GM23338 (cell line): ENCODE measurements around the gene NFIA. TPM values are rescaled to one million over a fixed set of nuclear protein-coding genes. Genes with fewer than 3 reads are reported as not detected.

ENCODE experiments used
- ATAC-seq: fragments of 200-7000 bp; cut with Tn5 transposase; 3 replicates; pipeline ENCODE4 v1.9.1; 2020
- DNase-seq: peaks from one replicate; pipeline ENCODE4 v3.0.0-alpha.2; 2015; ENCODE audit warnings: low spot score
- H2AFZ ChIP-seq: fragments of 200-600 bp; sonication (generic); 2 replicates; pipeline ENCODE4 v1.8.0; 2016; ENCODE audit warnings: antibody characterized with exemption, mild to moderate bottlenecking, moderate library complexity
- H3F3A ChIP-seq: fragments of 200-600 bp; sonication (generic); replicated peaks from 2 replicates; pipeline ENCODE4 v1.8.0; 2017; ENCODE audit warnings: antibody characterized with exemption, mixed run types, low read depth
- H3K27ac ChIP-seq: fragments of 200-600 bp; sonication (generic); 2 replicates; pipeline ENCODE4 v1.6.1; 2016; ENCODE audit warnings: low read depth
- H3K27me3 ChIP-seq: fragments of 200-600 bp; sonication (generic); 2 replicates; pipeline ENCODE4 v1.8.0; 2016; ENCODE audit warnings: mild to moderate bottlenecking, mixed run types, moderate library complexity; ENCODE audit not compliant: insufficient read depth
- H3K36me3 ChIP-seq: fragments of 200-600 bp; sonication (generic); 2 replicates; pipeline ENCODE4 v1.8.0; 2016; ENCODE audit warnings: mild to moderate bottlenecking; ENCODE audit not compliant: insufficient read depth
- H3K4me1 ChIP-seq: fragments of 200-600 bp; sonication (generic); 2 replicates; pipeline ENCODE4 v1.8.0; 2016; ENCODE audit warnings: mild to moderate bottlenecking, moderate library complexity; ENCODE audit not compliant: insufficient read depth
- H3K4me2 ChIP-seq: fragments of 200-600 bp; sonication (generic); 2 replicates; pipeline ENCODE4 v1.7.1; 2017; ENCODE audit warnings: mixed run types
- H3K4me3 ChIP-seq: fragments of 200-600 bp; sonication (generic); 2 replicates; pipeline ENCODE4 v1.6.1; 2016; ENCODE audit warnings: mixed run types
- H3K79me2 ChIP-seq: fragments of 200-600 bp; sonication (generic); replicated peaks from 2 replicates; pipeline ENCODE4 v1.8.0; 2017; ENCODE audit warnings: mild to moderate bottlenecking; ENCODE audit not compliant: insufficient read depth
- H3K9me2 ChIP-seq: fragments of 200-600 bp; sonication (generic); 2 replicates; pipeline ENCODE4 v1.8.0; 2017; ENCODE audit not compliant: insufficient read depth
- H4K20me1 ChIP-seq: fragments of 200-600 bp; sonication (generic); replicated peaks from 2 replicates; pipeline ENCODE4 v1.8.0; 2017; ENCODE audit warnings: mild to moderate bottlenecking; ENCODE audit not compliant: insufficient read depth
- H3K27ac Mint-ChIP-seq: 2 replicates; pipeline ENCODE4 v1.8.0; 2020; ENCODE audit warnings: inconsistent platforms, mild to moderate bottlenecking, moderate library complexity, mixed read lengths
- H3K27me3 Mint-ChIP-seq: 3 replicates; pipeline ENCODE4 v1.8.0; 2022; ENCODE audit warnings: low read depth, mild to moderate bottlenecking, moderate library complexity, mixed read lengths, inconsistent platforms; ENCODE audit not compliant: insufficient read depth, poor library complexity
- H3K36me3 Mint-ChIP-seq: 3 replicates; pipeline ENCODE4 v1.8.0; 2021; ENCODE audit warnings: low read depth, mild to moderate bottlenecking, inconsistent platforms, moderate library complexity, mixed read lengths
- H3K4me1 Mint-ChIP-seq: 3 replicates; pipeline ENCODE4 v1.8.0; 2020; ENCODE audit warnings: mild to moderate bottlenecking, inconsistent platforms, mixed read lengths
- H3K4me3 Mint-ChIP-seq: 3 replicates; pipeline ENCODE4 v1.8.0; 2021; ENCODE audit warnings: moderate library complexity, mild to moderate bottlenecking, inconsistent platforms, mixed read lengths
- H3K9me3 Mint-ChIP-seq: 3 replicates; pipeline ENCODE4 v1.8.0; 2020; ENCODE audit warnings: moderate library complexity, mild to moderate bottlenecking, inconsistent platforms, mixed read lengths
- CREB1 ChIP-seq: fragments of 250-450 bp; sonication (Bioruptor Pico); IDR thresholded peaks from 2 replicates; pipeline ENCODE4 v1.5.0; 2020; ENCODE audit warnings: low read depth, mild to moderate bottlenecking, moderate library complexity
- CTCF ChIP-seq, 2 experiments: fragments of 200-600 bp in 1 of 2; sonication (generic) in 1 of 2; conservative IDR thresholded peaks; 2 replicates each; pipeline versions ENCODE4 v1.5.1 to v1.6.1; 2016 to 2017; ENCODE audit warnings: antibody characterized with exemption in 2 of 2, low read depth in 2 of 2, mild to moderate bottlenecking in 2 of 2, moderate library complexity in 1 of 2
- EZH2 ChIP-seq: fragments of 200-600 bp; sonication (generic); IDR thresholded peaks from one replicate; pipeline ENCODE4 v1.8.0; 2017; ENCODE audit warnings: antibody characterized with exemption, mild to moderate bottlenecking, low read depth; ENCODE audit not compliant: unreplicated experiment
- EZH2phosphoT487 ChIP-seq: fragments of 200-600 bp; sonication (generic); IDR thresholded peaks from one replicate; pipeline ENCODE4 v1.8.1; 2018; ENCODE audit warnings: antibody characterized with exemption; ENCODE audit not compliant: unreplicated experiment
- JUNB ChIP-seq: IDR thresholded peaks from one replicate; pipeline ENCODE4 v1.6.1; 2016; ENCODE audit warnings: antibody characterized with exemption; ENCODE audit not compliant: unreplicated experiment
- NANOG ChIP-seq: IDR thresholded peaks from 2 replicates; pipeline ENCODE4 v1.6.1; 2016; ENCODE audit warnings: antibody characterized with exemption, borderline replicate concordance
- POLR2AphosphoS5 ChIP-seq: IDR thresholded peaks from 2 replicates; pipeline ENCODE4 v1.6.1; 2016; ENCODE audit warnings: antibody characterized with exemption, low read depth
- REST ChIP-seq: IDR thresholded peaks from one replicate; pipeline ENCODE4 v1.6.1; 2018; ENCODE audit warnings: antibody characterized with exemption; ENCODE audit not compliant: unreplicated experiment
- STAT1 ChIP-seq: IDR thresholded peaks from one replicate; pipeline ENCODE4 v1.6.1; 2016; ENCODE audit warnings: antibody characterized with exemption; ENCODE audit not compliant: unreplicated experiment
- ZNF114 ChIP-seq: fragments of 250-450 bp; sonication (Bioruptor Pico); IDR thresholded peaks from 2 replicates; pipeline ENCODE4 v1.5.0; 2020; ENCODE audit warnings: mild to moderate bottlenecking, moderate library complexity
- ZNF331 ChIP-seq: fragments of 250-450 bp; sonication (Bioruptor Pico); IDR thresholded peaks from 2 replicates; pipeline ENCODE4 v1.5.0; 2020; ENCODE audit warnings: low read depth, mild to moderate bottlenecking, moderate library complexity
- polyA plus RNA-seq: library from polyadenylated mRNA; unstranded; fragments of >200 nt; fragmentation: Nextera tagmentation; extraction: Ambion mirVana; gene quantifications from 2 replicates; pipeline ENCODE4 v1.2.1, GENCODE V29; 2016
- total RNA-seq: library from RNA; depleted of rRNA; stranded (reverse); fragments of >200 nt; shearing (Covaris generic); gene quantifications from 2 replicates; pipeline ENCODE4 v1.2.3, GENCODE V29; 2014
- TF ChIP-seq, protein P1 (sequence below): fragments of 250-450 bp; sonication (Bioruptor Pico); IDR thresholded peaks from 2 replicates; pipeline ENCODE4 v1.5.0; 2020; ENCODE audit warnings: mild to moderate bottlenecking, moderate library complexity
- TF ChIP-seq, protein P2 (sequence below): IDR thresholded peaks from 2 replicates; pipeline ENCODE4 v1.6.1; 2016; ENCODE audit warnings: antibody characterized with exemption

NFIA gene
- total and polyA plus RNA-seq, 2 experiments from 2014 or later = 0.97 to 2.3 TPM

GRCh38 chr1:61124078-61124477, 41.7 kb downstream of the NFIA start:
- Histone ChIP-seq H2AFZ (no peak overlapping the region), H3K4me3 (no peak overlapping the region), H4K20me1 (no peaks in the 10 kb centered on the region), H3K4me1 (peaks cover 4% of the 10 kb centered on the region; the same call in 1 of the 2 replicates), H3K27me3 (no peaks in the 10 kb centered on the region), H3K9me2 (no peaks in the 10 kb centered on the region), H3K79me2 (no peaks in the 10 kb centered on the region), H3K4me2 (no peak overlapping the region), H3K27ac (no peak overlapping the region), H3F3A (no peaks in the 10 kb centered on the region), H3K36me3 (no peaks in the 10 kb centered on the region)
- TF ChIP-seq, protein P1, sequence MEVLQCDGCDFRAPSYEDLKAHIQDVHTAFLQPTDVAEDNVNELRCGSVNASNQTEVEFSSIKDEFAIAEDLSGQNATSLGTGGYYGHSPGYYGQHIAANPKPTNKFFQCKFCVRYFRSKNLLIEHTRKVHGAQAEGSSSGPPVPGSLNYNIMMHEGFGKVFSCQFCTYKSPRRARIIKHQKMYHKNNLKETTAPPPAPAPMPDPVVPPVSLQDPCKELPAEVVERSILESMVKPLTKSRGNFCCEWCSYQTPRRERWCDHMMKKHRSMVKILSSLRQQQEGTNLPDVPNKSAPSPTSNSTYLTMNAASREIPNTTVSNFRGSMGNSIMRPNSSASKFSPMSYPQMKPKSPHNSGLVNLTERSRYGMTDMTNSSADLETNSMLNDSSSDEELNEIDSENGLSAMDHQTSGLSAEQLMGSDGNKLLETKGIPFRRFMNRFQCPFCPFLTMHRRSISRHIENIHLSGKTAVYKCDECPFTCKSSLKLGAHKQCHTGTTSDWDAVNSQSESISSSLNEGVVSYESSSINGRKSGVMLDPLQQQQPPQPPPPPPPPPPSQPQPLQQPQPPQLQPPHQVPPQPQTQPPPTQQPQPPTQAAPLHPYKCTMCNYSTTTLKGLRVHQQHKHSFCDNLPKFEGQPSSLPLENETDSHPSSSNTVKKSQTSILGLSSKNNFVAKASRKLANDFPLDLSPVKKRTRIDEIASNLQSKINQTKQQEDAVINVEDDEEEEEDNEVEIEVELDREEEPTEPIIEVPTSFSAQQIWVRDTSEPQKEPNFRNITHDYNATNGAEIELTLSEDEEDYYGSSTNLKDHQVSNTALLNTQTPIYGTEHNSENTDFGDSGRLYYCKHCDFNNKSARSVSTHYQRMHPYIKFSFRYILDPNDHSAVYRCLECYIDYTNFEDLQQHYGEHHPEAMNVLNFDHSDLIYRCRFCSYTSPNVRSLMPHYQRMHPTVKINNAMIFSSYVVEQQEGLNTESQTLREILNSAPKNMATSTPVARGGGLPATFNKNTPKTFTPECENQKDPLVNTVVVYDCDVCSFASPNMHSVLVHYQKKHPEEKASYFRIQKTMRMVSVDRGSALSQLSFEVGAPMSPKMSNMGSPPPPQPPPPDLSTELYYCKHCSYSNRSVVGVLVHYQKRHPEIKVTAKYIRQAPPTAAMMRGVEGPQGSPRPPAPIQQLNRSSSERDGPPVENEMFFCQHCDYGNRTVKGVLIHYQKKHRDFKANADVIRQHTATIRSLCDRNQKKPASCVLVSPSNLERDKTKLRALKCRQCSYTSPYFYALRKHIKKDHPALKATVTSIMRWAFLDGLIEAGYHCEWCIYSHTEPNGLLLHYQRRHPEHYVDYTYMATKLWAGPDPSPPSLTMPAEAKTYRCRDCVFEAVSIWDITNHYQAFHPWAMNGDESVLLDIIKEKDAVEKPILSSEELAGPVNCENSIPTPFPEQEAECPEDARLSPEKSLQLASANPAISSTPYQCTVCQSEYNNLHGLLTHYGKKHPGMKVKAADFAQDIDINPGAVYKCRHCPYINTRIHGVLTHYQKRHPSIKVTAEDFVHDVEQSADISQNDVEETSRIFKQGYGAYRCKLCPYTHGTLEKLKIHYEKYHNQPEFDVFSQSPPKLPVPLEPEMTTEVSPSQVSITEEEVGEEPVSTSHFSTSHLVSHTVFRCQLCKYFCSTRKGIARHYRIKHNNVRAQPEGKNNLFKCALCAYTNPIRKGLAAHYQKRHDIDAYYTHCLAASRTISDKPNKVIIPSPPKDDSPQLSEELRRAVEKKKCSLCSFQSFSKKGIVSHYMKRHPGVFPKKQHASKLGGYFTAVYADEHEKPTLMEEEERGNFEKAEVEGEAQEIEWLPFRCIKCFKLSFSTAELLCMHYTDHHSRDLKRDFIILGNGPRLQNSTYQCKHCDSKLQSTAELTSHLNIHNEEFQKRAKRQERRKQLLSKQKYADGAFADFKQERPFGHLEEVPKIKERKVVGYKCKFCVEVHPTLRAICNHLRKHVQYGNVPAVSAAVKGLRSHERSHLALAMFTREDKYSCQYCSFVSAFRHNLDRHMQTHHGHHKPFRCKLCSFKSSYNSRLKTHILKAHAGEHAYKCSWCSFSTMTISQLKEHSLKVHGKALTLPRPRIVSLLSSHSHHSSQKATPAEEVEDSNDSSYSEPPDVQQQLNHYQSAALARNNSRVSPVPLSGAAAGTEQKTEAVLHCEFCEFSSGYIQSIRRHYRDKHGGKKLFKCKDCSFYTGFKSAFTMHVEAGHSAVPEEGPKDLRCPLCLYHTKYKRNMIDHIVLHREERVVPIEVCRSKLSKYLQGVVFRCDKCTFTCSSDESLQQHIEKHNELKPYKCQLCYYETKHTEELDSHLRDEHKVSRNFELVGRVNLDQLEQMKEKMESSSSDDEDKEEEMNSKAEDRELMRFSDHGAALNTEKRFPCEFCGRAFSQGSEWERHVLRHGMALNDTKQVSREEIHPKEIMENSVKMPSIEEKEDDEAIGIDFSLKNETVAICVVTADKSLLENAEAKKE (CRISPR knock-in tag) = no peak
- TF ChIP-seq CTCF (conservative IDR thresholded peaks at IDR 0.05; ENCODE audit: low read depth in 2 of 2) (no peak), ZNF114 (CRISPR knock-in tag) (no peak), REST (no peak), EZH2phosphoT487 (no peak), JUNB (no peak), ZNF331 (CRISPR knock-in tag) (no peak), STAT1 (no peak), EZH2 (no peak), NANOG (no peak), POLR2AphosphoS5 (no peak), CREB1 (no peak)
- TF ChIP-seq, protein P2, sequence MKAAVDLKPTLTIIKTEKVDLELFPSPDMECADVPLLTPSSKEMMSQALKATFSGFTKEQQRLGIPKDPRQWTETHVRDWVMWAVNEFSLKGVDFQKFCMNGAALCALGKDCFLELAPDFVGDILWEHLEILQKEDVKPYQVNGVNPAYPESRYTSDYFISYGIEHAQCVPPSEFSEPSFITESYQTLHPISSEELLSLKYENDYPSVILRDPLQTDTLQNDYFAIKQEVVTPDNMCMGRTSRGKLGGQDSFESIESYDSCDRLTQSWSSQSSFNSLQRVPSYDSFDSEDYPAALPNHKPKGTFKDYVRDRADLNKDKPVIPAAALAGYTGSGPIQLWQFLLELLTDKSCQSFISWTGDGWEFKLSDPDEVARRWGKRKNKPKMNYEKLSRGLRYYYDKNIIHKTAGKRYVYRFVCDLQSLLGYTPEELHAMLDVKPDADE = no peak
- Mint-ChIP-seq H3K36me3 (no peaks in the 10 kb centered on the region), H3K27ac (0 out of 2 replicates have a peak overlapping the region, but pooled peaks have one; percentile 4), H3K4me3 (no peak overlapping the region), H3K9me3 (no peaks in the 10 kb centered on the region), H3K4me1 (peaks cover 38% of the 10 kb centered on the region), H3K27me3 (no peaks in the 10 kb centered on the region)
- DNase-seq (no peak), ATAC-seq (no peak)
